ENCODE results near the gene CLTB.

Gene CLTB

DNA sequence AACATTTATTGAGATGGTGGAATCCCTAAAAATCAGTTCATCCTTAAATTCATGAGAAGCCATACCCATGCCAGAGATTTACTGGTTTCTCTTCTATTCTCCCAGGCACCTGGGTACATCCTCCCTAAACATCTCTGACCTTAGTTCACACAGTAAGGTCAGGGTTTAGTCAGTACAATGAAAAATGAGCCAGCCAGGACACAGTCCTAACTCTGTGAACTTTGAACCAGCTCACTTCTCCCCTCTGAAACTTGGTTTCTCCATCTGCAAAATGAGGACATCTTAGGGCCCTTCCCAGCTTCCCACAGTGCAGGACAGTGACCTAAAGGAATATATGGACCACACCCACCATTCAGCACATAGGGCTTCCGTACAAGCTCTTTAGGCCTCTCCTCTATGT lies 29.8 kb downstream of the CLTB start:
- ChIA-PET POLR2A (no interaction called here), CTCF (interaction anchor here (0.7 to 2.1 kb wide), 4 partner anchors 16 to 187 kb away, joined by 3 to 7 read pairs (median 4); partner anchors contain the start of gene KIAA1191)

DNA sequence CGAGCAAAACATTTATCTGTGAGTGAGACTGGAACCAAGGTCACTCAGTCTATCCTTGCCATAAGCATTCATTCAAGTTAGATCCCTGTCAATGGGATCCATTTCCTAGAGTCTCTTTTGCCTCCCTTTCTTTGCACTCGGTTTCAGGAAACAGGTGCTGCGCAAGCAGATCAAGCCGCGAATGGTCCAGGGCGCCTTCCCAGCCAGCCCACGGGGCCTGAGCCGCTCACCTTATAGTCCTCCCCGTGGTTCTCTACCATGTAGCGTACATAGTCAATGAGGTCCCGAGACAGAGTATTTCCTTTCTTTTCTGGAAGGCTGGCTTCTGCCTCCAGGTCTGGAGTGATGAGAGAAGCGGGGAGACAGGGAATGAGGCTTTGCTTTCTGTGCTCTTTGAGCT lies 31.3 kb downstream of the CLTB start:
- DNase-seq (ENCODE audit: extremely low spot score), result no peak
- ChIA-PET POLR2A (interaction anchor here (0.6 to 1.2 kb wide), 2 partner anchors 24 to 1018 kb away, joined by 3 read pairs; partner anchors contain the start of gene KIAA1191), CTCF (interaction anchor here (1.1 kb wide), 1 partner anchor 8 kb away, joined by 3 read pairs; no protein-coding TSS in a partner anchor)
- TF ChIP-seq, protein P1, sequence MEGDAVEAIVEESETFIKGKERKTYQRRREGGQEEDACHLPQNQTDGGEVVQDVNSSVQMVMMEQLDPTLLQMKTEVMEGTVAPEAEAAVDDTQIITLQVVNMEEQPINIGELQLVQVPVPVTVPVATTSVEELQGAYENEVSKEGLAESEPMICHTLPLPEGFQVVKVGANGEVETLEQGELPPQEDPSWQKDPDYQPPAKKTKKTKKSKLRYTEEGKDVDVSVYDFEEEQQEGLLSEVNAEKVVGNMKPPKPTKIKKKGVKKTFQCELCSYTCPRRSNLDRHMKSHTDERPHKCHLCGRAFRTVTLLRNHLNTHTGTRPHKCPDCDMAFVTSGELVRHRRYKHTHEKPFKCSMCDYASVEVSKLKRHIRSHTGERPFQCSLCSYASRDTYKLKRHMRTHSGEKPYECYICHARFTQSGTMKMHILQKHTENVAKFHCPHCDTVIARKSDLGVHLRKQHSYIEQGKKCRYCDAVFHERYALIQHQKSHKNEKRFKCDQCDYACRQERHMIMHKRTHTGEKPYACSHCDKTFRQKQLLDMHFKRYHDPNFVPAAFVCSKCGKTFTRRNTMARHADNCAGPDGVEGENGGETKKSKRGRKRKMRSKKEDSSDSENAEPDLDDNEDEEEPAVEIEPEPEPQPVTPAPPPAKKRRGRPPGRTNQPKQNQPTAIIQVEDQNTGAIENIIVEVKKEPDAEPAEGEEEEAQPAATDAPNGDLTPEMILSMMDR (IDR thresholded peaks at IDR 0.05; ENCODE audit: control extremely low read depth, extremely low read depth, low read depth, missing control alignments), result no peak

More for the DNA sequence above, 29.8 kb downstream of the CLTB start:
- DNase-seq (ENCODE audit: extremely low spot score), result no peak
- TF ChIP-seq, protein P1 (IDR thresholded peaks at IDR 0.05; ENCODE audit: control extremely low read depth, extremely low read depth, low read depth, missing control alignments), result no peak

DNA sequence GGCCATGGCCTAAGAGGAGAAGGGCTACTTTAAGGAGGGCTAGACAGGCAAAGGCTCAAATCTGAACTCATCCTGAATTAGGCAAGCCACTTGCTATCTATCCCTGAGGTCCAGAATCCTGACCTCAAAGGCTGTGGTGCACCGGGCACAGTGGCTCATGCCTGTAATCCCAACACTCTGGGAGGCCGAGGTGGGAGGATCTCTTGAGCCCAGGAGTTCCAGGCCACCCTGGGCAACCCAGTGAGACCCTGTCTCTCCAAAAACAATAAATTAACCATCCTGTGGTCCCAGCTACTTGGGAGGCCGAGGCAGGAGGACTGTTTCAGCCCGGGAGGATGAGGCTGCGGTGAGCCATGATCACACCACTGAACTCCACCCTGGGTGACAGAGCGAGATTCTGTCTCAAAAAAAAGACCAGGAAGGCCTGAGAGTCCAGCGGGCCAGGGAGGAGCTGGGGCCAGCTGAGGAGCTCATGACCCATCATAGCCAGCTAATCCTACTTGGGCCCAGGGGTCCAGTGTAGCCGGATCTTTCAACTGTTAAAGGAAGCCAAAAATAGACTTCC lies 31.9 kb downstream of the CLTB start:
- ChIA-PET POLR2A (interaction anchor here (0.6 kb wide), 1 partner anchor 1019 kb away, joined by 3 read pairs; no protein-coding TSS in a partner anchor), CTCF (no interaction called here)
- TF ChIP-seq, protein P1 (IDR thresholded peaks at IDR 0.05; ENCODE audit: control extremely low read depth, extremely low read depth, low read depth, missing control alignments), result no peak
- DNase-seq (ENCODE audit: extremely low spot score), result no peak

DNA sequence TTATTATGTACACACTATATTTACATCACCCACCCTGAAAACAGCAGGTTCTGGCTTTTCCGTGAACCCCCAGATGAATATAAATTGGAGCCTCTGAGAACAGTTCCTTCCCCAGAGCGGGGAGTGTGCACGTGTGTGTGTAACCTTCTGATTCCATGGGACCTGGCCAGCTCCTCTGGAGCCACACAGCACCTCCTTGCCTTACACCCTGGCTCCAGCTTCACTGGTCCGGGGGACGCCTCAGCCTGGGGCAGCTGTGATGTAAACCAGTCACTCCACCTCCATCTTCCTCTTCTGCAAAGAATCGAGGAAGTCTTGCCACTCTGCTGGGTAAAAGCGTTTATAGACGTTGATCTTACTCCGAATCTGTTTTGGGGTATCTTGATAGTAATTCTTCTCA lies 32.4 kb downstream of the CLTB start:
- CTCF ChIA-PET, result no interaction called here
- TF ChIP-seq, protein P1 (IDR thresholded peaks at IDR 0.05; ENCODE audit: control extremely low read depth, extremely low read depth, low read depth, missing control alignments), result no peak
- POLR2A ChIA-PET, result interaction anchor here (0.6 kb wide), 1 partner anchor 163 kb away, joined by 4 read pairs; no protein-coding TSS in a partner anchor
- no peak for DNase-seq (ENCODE audit: extremely low spot score)

DNA sequence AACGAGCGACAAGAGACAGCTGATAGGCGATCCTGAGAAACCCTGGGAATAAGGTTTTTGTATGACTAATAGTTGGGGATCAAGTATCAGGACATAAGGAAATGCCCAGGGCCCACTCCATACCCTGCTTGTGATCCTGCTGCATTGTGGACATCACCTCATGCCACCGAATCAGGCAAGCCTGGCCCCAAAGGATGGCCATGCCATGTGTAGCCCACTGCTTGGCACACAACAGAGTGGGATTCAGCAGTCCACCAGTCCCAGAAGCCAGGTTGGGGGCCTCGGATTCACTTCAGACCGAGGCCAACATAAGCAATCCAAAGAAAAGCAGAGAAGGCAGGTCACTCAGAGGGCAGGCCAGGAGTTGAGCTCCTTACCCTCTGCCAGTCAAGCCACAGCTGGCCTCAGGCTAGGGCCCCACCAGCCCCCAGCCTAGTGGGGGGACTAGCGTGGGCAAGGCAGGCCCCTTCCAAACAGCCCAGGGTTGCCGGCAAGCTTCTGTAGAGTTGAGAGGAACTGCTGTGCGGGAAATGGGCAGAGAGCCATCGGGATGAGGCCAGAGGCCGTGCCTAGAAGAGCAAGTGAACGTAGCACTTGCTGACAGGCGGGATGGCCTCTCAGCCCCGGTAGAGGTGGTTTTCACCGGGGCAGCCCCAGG lies 33.0 kb downstream of the CLTB start:
- DNase-seq (ENCODE audit: extremely low spot score), result no peak
- TF ChIP-seq, protein P1 (IDR thresholded peaks at IDR 0.05; ENCODE audit: control extremely low read depth, extremely low read depth, low read depth, missing control alignments), result no peak
- ChIA-PET POLR2A (interaction anchor here (0.5 to 0.6 kb wide), 2 partner anchors 78 to 164 kb away, joined by 3 to 4 read pairs; no protein-coding TSS in a partner anchor), CTCF (interaction anchor here (1.2 kb wide), 1 partner anchor 33 kb away, joined by 3 read pairs; no protein-coding TSS in a partner anchor)

DNA sequence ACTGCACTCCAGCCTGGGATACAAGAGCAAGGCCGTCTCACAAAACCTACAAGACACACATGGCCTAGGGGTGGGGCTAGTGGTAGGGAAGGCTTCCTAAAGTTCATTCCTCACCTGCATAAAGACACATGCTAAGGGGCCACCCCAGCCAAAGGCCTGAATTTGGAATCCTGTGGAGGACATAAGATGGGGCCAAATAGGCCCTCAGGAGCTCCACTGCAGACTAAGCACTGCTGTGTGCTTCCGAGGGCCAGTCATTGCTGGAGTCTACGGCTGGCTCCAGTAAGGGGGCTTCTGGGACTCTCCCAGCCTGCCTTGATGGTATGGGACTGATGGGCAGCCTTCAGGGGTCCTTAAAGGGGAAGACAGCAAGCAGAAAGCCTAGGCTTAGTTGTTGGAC lies 33.6 kb downstream of the CLTB start:
- POLR2A ChIA-PET, result interaction anchor here (0.5 to 1.3 kb wide), 2 partner anchors 10 to 78 kb away, joined by 3 read pairs; no protein-coding TSS in a partner anchor
- TF ChIP-seq, protein P1 (IDR thresholded peaks at IDR 0.05; ENCODE audit: control extremely low read depth, extremely low read depth, low read depth, missing control alignments), result no peak
- CTCF ChIA-PET, result interaction anchor here (1.2 kb wide), 1 partner anchor 34 kb away, joined by 3 read pairs; no protein-coding TSS in a partner anchor
- DNase-seq (ENCODE audit: extremely low spot score), result no peak
